ENCODE results near the gene LETM1.

GRCh38 chr4:1812720-1813119 is 43.2 kb downstream of the LETM1 start:
- TF ChIP-seq EZH2 (IDR thresholded peaks at IDR 0.05; ENCODE audit: low read depth, unreplicated experiment) (no peak), POLR2AphosphoS5 (IDR thresholded peaks at IDR 0.05; ENCODE audit: low read depth) (no peak), REST (IDR thresholded peaks at IDR 0.05; ENCODE audit: unreplicated experiment) (no peak)

Data from GM23338 (cell line).